ENCODE data around the gene DNAH10.
A peak's percentile ranks its signal among the peaks of the same experiment; 100 is the strongest.

Gene DNAH10

DNA sequence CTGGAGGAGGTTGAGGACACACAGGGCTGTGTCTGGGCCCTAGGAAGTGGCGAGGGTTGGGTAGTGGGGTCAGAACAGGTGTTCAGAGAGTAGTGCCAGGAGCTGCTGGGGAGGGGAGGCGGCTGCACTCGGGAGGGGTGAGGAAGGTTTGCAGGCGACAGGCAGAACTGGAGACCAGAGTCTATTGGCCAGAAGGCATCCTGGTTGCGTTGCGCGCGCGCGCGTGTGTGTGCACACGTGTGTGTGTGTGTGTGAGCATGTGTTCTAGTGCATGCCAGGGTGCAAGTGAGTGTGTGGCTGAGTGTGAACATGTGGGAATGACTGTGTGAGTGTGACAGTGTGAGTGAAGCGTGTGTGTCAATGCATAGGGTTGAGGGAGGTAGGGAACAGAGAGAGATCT is 124.2 kb downstream of the DNAH10 start:
- no peak for DNase-seq (ENCODE audit: low read depth)

DNA sequence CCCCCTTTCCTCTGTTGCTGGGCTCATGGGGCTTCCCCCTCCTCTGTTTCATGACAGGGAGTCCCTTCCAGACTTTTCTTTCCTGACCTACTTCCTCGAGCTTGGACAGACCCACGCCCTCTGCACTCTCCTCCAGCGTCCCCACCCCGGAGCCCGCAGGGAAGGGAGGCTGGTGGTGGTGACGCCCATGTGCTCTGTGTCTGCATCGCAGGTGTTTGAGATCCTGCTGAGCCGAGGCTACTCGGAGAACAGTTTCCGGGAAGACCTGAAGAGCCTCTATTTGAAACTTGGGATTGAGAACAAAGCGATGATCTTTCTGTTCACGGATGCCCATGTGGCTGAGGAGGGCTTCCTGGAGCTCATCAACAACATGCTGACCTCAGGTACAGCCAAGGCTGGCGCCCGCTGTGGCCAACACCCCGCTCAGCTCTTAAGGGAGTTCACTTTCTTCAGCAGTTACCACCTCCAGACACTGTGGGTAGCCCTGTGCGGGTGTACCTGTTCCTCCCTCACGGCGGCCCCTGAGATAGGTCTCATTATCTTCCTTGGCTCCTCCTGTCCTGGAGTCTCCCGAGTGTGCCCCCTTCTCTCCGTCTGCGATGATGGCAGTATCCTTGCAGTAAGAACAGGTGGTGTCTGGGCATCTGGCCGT is 125.0 kb downstream of the DNAH10 start:
- no peak for DNase-seq (ENCODE audit: low read depth)

GRCh38 chr12:123888989-123889388 is 126.9 kb downstream of the DNAH10 start:
- no peak for DNase-seq (ENCODE audit: low read depth)

- no peak for DNase-seq (ENCODE audit: low read depth)
Observed at GRCh38 chr12:123889848-123890535, 127.9 kb downstream of the DNAH10 start.

DNA sequence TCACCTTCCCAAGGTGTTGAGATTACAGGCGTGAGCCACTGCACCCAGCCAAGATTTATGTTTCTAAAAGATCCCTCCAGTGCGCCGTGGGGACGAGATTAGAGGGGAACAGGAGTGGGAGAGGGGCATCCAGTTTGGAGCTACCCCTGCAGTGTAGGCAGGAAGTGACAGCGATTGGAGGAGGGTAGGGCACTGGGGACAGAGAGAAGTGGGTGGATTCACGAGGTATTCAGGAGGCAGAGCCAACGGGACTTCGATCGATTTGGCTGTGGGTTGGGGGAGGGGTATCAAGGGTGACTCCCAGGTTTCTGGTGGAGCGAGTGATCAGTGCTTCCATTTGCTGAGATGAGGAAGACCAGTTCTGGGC is 128.4 kb downstream of the DNAH10 start:
- DNase-seq (ENCODE audit: low read depth), result no peak

GRCh38 chr12:123891011-123891410 is 128.9 kb downstream of the DNAH10 start:
- no peak for DNase-seq (ENCODE audit: low read depth)

DNA sequence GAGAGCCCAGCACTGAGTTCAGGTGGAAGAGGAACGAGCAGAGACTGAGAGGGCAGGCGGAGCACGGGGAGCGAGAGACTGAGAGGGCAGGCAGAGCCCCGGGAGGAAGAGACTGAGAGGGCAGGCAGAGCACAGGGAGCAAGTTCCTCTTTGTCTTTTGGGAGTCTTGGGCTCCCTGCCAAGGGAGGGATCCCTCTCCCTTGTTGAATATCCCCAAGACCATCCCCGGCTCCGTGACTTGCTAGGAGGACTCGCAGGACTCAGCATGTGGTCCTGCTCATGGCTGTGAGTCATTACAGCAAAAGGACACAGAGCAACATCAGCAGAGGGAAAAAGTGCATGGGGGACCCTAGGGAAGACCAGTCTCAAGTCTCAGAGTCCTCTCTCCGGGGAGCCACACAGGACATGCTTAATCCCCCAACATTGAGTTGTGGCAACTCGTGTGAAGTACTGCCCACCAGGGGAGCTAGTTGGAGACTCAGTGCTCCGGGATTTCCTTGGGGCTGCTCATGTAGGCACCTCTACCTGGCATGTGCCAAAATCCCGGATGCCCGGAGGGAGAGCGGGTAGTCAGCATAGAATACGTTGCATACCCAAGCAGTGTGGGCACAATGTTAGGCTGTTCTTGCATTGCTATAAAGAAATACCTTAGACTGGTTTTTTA is 129.5 kb downstream of the DNAH10 start:
- no peak for DNase-seq (ENCODE audit: low read depth)

DNA sequence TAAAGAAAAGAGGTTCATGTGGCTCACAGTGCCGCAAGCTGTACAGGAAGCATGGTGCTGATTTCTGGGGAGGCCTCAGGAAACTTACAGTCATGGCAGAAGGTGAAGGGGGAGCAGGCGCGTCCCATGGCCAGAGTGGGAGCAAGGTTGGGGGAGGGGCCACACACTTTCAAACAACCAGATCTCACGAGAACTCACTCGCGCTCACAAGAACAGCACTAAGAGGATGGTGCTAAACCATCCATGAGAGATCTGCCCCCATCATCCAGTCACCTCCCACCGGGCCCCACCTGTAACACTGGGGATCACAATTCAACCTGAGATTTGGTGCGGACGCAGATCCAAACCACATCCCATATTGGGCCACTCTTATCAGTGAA is 130.1 kb downstream of the DNAH10 start:
- no peak for DNase-seq (ENCODE audit: low read depth)

GRCh38 chr12:123892853-123893252 is 130.8 kb downstream of the DNAH10 start:
- no peak for DNase-seq (ENCODE audit: low read depth)

GRCh38 chr12:123893276-123893675 is 131.2 kb downstream of the DNAH10 start:
- DNase-seq (ENCODE audit: low read depth), result no peak

GRCh38 chr12:123894823-123895345 is 132.8 kb downstream of the DNAH10 start:
- no peak for DNase-seq (ENCODE audit: low read depth)

DNA sequence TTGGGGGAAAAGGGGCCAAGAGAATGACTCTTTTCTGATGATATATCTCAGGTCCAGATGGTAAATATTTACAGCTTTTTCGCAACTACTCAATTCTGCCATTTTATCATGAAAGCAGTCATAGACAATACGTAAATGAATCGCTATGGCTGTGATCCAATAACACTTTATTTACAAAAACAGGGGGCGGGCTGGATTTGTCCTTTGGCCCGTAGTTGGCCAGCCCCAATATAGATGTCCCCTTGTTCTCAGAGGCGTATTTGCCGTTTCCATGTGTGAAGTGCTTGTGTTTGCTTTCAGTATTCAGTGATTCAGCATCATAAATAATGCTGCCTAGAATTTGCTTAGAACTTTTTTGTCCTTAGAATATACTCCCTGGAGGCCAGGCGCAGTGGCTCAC is 133.3 kb downstream of the DNAH10 start:
- DNase-seq (ENCODE audit: low read depth), result no peak

DNA sequence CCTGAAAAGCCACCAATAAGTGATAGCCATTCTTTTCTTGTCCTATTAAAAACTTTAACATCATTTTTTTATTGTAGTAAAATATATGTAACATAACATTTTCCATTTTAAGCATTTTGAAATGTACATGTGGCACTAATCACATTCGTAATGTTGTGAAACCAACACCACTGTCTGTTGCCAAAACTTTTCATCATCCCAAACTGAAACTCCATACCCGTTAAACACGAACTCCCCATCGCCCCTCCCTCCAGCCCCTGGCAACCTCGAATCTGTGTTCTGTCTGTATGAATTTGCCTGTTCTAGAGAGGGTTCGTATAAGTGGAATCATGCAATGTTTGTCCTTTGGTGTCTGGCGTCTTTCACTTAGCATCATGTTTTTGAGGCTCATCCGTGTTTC is 134.7 kb downstream of the DNAH10 start:
- DNase-seq (ENCODE audit: low read depth), result peak; percentile 92

DNA sequence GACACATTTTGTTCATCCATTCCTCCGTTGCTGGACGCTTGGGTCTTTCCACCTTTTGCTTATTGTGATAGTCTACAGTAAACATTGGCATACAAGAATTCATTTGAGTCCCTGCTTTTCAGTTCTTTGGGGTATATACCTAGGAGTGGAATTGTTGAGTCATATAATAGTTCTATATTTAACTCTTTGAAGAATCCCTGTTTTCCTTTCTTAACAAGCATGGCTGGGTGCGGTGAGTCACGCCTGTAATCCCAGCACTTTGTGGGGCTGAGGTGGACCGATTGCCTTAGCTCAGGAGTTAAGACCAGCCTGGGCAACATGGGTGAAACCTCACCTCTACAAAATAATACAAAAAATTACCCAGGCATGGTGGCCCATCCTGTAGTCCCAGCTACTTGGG is 135.1 kb downstream of the DNAH10 start:
- DNase-seq (ENCODE audit: low read depth), result peak; percentile 77

DNA sequence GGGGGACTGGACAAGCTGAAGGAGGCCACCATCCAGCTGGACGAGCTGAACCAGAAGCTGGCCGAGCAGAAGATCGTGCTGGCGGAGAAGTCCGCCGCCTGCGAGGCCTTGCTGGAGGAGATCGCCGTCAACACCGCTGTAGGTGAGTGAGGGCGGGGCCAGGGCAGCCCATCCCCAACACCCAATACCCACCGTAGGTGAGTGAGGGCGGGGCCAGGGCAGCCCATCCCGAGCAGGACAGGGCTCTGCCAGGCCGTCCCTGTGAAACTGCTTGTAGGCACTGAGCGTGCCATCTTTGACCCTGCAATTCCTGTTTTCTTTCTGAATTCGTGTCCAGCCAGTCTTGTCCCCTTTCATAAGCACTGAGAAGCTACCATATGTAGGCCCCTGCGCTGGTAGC is 136.6 kb downstream of the DNAH10 start:
- no peak for DNase-seq (ENCODE audit: low read depth)

DNA sequence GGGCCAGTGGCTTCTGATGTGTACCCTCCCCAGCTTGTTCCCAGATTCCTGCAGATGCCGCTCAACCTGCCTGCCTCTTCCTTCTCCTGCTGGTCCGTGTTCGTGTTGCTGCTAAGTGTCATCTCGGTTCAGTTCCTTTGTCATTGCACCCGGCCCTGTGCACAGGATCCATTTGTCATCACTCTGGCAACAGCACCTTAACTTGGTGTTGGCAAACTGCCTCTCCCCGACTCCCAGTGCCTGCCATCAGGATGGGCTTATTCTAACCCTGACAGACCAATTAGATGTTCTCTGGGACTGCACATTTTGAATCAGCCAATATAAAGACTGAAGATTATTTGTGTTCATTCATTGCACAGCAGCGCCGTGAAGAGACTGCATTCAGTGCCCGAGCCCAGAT is 137.3 kb downstream of the DNAH10 start:
- no peak for DNase-seq (ENCODE audit: low read depth)

DNA sequence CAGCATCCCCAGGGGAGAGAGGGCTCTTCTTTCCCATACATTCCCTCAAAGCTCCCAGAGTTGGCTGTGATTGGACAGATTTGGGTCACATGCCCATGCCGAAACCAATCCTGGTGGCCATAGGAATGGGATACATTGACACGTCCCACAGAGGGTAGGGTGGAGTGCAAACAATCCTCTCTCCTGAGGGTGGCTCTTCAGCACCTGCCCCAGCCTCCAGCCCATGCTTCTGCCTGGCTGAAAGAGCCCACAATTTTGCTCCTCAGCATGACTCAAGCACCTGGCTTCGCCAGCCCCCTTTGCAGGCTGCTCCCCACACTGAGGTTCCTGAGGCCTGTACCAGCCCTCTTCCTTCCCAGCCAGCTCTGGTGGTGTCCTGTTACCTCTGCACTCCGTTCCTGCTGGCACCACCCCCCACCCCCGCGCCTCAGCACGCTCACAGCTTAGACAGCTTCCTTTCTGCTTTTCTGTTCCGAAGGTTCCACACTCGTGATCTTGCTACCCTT is 138.8 kb downstream of the DNAH10 start:
- no peak for DNase-seq (ENCODE audit: low read depth)

DNA sequence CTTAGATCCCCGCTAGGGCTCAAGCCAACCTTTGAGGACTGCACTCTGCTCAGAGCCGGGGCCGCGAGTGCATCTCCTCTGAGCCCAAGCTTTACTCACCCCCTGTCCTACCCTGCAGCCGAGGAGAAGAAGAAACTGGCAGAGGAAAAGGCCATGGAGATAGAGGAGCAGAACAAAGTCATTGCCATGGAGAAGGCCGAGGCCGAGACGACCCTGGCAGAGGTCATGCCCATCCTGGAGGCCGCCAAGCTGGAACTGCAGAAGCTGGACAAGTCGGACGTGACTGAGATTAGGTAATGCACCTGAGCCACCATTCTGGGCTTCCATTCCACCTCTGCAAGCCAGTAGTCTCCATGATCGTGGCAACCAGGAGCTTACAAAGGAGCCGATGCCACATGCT is 140.7 kb downstream of the DNAH10 start:
- DNase-seq (ENCODE audit: low read depth), result no peak

DNA sequence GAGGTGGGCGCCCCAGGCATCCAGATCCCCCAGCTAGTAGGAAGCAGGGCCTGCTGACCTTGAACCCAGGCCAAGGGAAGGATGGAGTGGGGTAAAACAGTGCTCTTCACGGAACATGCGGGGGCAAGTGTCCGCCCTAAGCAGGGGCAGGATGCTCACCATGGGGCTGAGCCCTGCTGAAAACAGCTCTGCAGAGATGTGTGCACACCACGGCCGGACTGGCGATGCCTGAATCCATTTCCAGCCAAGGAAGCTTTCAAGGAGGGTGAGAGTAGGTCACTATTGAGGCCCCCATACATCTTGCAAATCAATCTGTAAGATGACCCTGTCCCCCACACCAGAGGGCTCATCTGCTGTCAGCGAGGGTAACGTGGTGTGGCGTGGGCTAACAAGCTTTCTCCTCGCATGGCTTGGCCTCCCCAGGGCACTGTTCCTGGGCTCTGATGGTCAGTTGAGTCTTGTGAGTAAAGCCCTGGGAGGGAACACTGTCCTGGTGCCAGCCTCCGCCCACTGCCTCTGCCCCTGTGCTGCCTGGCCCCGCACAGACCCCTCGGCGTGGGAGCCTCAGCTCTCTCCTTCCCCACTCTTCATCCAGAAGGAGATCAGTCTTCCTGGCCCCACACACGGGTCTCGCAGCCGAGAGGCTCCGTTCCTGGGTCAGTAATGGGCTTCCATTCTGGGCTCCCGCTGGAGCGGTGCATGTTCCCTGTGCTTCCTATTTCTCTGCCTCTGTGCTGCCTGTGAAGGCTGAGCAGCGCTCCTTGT is 141.4 kb downstream of the DNAH10 start:
- DNase-seq (ENCODE audit: low read depth), result no peak

GRCh38 chr12:123905319-123905925 is 143.3 kb downstream of the DNAH10 start:
- DNase-seq (ENCODE audit: low read depth), result peak; percentile 81

GRCh38 chr12:123906711-123907420 is 144.8 kb downstream of the DNAH10 start:
- DNase-seq (ENCODE audit: low read depth), result no peak
